22Rv1 (cell line): ENCODE data around the gene SLC4A3.

Experiments used
- ZFX ChIP-seq: fragments of 450-650 bp; IDR thresholded peaks from 2 replicates; pipeline ENCODE4 v1.6.1; 2017; ENCODE audit warnings: antibody characterized with exemption, borderline replicate concordance
- TF ChIP-seq, protein P1 (sequence below): fragments of 450-650 bp; IDR thresholded peaks from 2 replicates; pipeline ENCODE4 v1.5.1; 2017; ENCODE audit warnings: mild to moderate bottlenecking

DNA sequence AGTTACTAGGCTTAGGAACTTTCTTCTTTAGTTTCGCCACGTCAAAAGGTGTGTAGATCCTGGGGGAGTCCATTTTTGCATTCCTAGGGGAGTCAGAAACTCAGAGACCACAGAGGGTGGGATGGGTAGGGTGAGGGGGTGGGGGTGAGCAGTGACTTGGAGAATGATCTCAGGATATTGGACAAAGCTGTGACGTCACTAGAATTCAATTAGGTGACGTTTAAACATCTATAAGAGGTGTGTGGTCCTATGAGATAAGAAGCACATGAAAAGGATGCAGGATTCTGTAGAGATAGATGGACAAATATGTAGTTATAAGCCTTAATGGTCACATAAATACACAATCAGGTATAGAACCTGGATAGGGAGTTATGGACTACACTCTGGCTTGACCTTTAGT lies 21.5 kb downstream of the SLC4A3 start:
- TF ChIP-seq, protein P1, sequence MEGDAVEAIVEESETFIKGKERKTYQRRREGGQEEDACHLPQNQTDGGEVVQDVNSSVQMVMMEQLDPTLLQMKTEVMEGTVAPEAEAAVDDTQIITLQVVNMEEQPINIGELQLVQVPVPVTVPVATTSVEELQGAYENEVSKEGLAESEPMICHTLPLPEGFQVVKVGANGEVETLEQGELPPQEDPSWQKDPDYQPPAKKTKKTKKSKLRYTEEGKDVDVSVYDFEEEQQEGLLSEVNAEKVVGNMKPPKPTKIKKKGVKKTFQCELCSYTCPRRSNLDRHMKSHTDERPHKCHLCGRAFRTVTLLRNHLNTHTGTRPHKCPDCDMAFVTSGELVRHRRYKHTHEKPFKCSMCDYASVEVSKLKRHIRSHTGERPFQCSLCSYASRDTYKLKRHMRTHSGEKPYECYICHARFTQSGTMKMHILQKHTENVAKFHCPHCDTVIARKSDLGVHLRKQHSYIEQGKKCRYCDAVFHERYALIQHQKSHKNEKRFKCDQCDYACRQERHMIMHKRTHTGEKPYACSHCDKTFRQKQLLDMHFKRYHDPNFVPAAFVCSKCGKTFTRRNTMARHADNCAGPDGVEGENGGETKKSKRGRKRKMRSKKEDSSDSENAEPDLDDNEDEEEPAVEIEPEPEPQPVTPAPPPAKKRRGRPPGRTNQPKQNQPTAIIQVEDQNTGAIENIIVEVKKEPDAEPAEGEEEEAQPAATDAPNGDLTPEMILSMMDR, result no peak
- no peak for TF ChIP-seq ZFX
